ENCODE measurements around the gene MPHOSPH6. TPM values are rescaled to one million over a fixed set of nuclear protein-coding genes. Genes with fewer than 3 reads are reported as not detected.

Gene MPHOSPH6
- total and polyA plus RNA-seq, 2 of the 13 experiments (the other 11 are each of a cell fraction or from before 2014, with no cell fraction given): 28.4 to 76.4 TPM

DNA sequence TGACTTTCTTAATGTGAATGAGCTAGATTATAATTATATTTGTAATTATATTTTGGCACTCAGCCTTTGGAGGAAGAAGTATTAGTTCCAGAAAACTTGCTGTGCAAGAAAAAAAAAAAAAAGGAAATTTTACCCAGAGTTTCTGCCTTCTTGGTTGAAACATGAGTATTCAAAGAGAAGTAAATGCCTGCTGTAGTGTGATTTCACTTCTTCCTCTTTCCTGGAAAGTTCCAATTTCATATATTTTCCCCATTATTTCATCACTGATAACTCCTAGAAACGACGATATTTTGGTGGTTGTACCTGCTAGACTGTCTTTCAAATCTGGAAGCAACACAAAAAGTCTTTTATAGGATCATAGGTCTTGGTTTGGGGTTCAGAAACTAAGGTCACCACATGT, 20.4 kb upstream of the MPHOSPH6 start:
- POLR2A ChIA-PET: no interaction called here
- intact Hi-C loops (cut with micrococcal nuclease; ENCODE audit: unreplicated experiment): no loop called here
- 30% methylated on average over 2 of the region's 2 CpGs for WGBS (ENCODE audit: low lambda C conversion rate)

DNA sequence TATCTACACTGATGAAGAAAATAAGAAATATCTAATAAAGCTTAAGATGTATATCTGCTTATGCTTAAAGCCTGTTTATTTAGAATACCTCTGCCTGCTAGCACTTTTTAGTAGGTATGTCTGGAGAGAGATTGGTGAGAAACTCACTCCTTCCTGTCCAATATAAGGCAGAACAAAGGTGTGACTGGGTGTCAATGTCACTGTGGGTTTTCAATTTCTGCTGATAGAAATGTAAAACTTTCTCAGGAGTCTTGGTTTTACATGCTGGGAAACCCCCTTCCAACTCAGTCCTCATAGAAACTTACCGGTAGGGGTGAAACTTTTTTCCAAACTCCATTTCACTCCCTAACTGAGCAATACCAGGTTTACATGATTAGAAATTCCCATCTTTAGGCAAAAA, 17.8 kb upstream of the MPHOSPH6 start:
- FAIRE-seq (no peak), ATAC-seq (no peak), DNase-seq (ENCODE audit: low spot score) (no peak)
- intact Hi-C loops (cut with micrococcal nuclease; ENCODE audit: unreplicated experiment) (no loop called here), in situ Hi-C loops (cut with HindIII; ENCODE audit: extremely low pct_ligation_motif_present, low pct_unique_long_range_greater_than_20kb) (no loop called here)
- H3K9ac ChIP-seq (ENCODE audit: insufficient read depth, low read depth, low read length): no peak overlapping the region
- no peaks in the 10 kb centered on the region for H3K4me1 ChIP-seq (ENCODE audit: insufficient read depth, low read length)
- H3K27me3 ChIP-seq (ENCODE audit: control insufficient read depth in 1 of 2, insufficient read depth in 2 of 2, low read length in 2 of 2): peaks cover 0 to 11% of the 10 kb centered on the region in 2 experiments; a peak in 2 of 5 replicates
- no peaks in the 10 kb centered on the region for H3K36me3 ChIP-seq (replicated peaks in 1 of 2; ENCODE audit: control insufficient read depth in 1 of 2, insufficient read depth in 2 of 2, low read length in 2 of 2)
- H3K9me3 ChIP-seq (ENCODE audit: low read length): no peaks in the 10 kb centered on the region
- no peaks in the 10 kb centered on the region for H4K20me1 ChIP-seq (ENCODE audit: insufficient read depth, low read length)
- H3K79me2 ChIP-seq (ENCODE audit: insufficient read depth, low read length): no peaks in the 10 kb centered on the region
- ChIA-PET POLR2A (no interaction called here), CTCF (ENCODE audit: low intra/inter-chr PET ratio, low total read pairs) (no interaction called here)
- no peak for TF ChIP-seq ZNF234 (CRISPR knock-in tag; conservative IDR thresholded peaks at IDR 0.05)
- H3K4me3 ChIP-seq (replicated peaks in 1 of 3; ENCODE audit: insufficient read depth in 1 of 3, low read depth in 2 of 3, low read length in 3 of 3): no peak overlapping the region
- no peak overlapping the region for H3K4me2 ChIP-seq (ENCODE audit: low read depth, low read length)
- WGBS (ENCODE audit: low lambda C conversion rate): 35% methylated on average over 1 of the region's 1 CpG
- no peak overlapping the region for H2AFZ ChIP-seq (ENCODE audit: low read length)
- H3K27ac ChIP-seq (ENCODE audit: extremely low read length, insufficient read depth, low read length): no peak overlapping the region
- BruUV-seq (replicated peaks): no TSS peak

More for the DNA sequence above, 20.4 kb upstream of the MPHOSPH6 start:
- ATAC-seq: no peak
- no peak overlapping the region for H3K9ac ChIP-seq (ENCODE audit: insufficient read depth, low read depth, low read length)
- CTCF ChIA-PET (ENCODE audit: low intra/inter-chr PET ratio, low total read pairs): no interaction called here
- no peak overlapping the region for H3K4me3 ChIP-seq (replicated peaks in 1 of 3; ENCODE audit: insufficient read depth in 1 of 3, low read depth in 2 of 3, low read length in 3 of 3)
- no TSS peak for BruUV-seq (replicated peaks)
- no peak overlapping the region for H2AFZ ChIP-seq (ENCODE audit: low read length)
- H3K27me3 ChIP-seq (ENCODE audit: control insufficient read depth in 1 of 2, insufficient read depth in 2 of 2, low read length in 2 of 2): peaks cover 0 to 2% of the 10 kb centered on the region in 2 experiments; a peak in 2 of 5 replicates
- no peaks in the 10 kb centered on the region for H3K9me3 ChIP-seq (ENCODE audit: low read length)
- H3K36me3 ChIP-seq (replicated peaks in 1 of 2; ENCODE audit: control insufficient read depth in 1 of 2, insufficient read depth in 2 of 2, low read length in 2 of 2): no peaks in the 10 kb centered on the region
- DNase-seq (ENCODE audit: low spot score): no peak
- H3K4me2 ChIP-seq (ENCODE audit: low read depth, low read length): no peak overlapping the region
- no peaks in the 10 kb centered on the region for H3K4me1 ChIP-seq (ENCODE audit: insufficient read depth, low read length)
- no peaks in the 10 kb centered on the region for H4K20me1 ChIP-seq (ENCODE audit: insufficient read depth, low read length)
- no peak overlapping the region for H3K27ac ChIP-seq (ENCODE audit: extremely low read length, insufficient read depth, low read length)
- in situ Hi-C loops (cut with HindIII; ENCODE audit: extremely low pct_ligation_motif_present, low pct_unique_long_range_greater_than_20kb): no loop called here
- no peak for FAIRE-seq
- TF ChIP-seq, protein P1, sequence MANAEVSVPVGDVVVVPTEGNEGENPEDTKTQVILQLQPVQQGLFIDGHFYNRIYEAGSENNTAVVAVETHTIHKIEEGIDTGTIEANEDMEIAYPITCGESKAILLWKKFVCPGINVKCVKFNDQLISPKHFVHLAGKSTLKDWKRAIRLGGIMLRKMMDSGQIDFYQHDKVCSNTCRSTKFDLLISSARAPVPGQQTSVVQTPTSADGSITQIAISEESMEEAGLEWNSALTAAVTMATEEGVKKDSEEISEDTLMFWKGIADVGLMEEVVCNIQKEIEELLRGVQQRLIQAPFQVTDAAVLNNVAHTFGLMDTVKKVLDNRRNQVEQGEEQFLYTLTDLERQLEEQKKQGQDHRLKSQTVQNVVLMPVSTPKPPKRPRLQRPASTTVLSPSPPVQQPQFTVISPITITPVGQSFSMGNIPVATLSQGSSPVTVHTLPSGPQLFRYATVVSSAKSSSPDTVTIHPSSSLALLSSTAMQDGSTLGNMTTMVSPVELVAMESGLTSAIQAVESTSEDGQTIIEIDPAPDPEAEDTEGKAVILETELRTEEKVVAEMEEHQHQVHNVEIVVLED (CRISPR knock-in tag; IDR thresholded peaks at IDR 0.05; ENCODE audit: borderline replicate concordance): no peak
- TF ChIP-seq ZNF335 (CRISPR knock-in tag; IDR thresholded peaks at IDR 0.05) (no peak), ZNF263 (CRISPR knock-in tag; IDR thresholded peaks at IDR 0.05) (no peak), ZNF496 (CRISPR knock-in tag; IDR thresholded peaks at IDR 0.05; ENCODE audit: insufficient replicate concordance) (no peak), ZZZ3 (CRISPR knock-in tag; IDR thresholded peaks at IDR 0.05; ENCODE audit: borderline replicate concordance) (no peak), HNRNPL (IDR thresholded peaks at IDR 0.05; ENCODE audit: low read depth, low read length) (no peak), HMGA1 (CRISPR knock-in tag; conservative IDR thresholded peaks at IDR 0.05) (no peak), KDM3A (CRISPR knock-in tag; IDR thresholded peaks at IDR 0.05; ENCODE audit: low read depth) (no peak), ZFAT (CRISPR knock-in tag; conservative IDR thresholded peaks at IDR 0.05) (no peak), RXRB (CRISPR knock-in tag; IDR thresholded peaks at IDR 0.05; ENCODE audit: borderline replicate concordance) (no peak)
- H3K79me2 ChIP-seq (ENCODE audit: insufficient read depth, low read length): no peaks in the 10 kb centered on the region

Measured in HepG2 (cell line).